ENCODE results near the gene UNC13D.

DNA sequence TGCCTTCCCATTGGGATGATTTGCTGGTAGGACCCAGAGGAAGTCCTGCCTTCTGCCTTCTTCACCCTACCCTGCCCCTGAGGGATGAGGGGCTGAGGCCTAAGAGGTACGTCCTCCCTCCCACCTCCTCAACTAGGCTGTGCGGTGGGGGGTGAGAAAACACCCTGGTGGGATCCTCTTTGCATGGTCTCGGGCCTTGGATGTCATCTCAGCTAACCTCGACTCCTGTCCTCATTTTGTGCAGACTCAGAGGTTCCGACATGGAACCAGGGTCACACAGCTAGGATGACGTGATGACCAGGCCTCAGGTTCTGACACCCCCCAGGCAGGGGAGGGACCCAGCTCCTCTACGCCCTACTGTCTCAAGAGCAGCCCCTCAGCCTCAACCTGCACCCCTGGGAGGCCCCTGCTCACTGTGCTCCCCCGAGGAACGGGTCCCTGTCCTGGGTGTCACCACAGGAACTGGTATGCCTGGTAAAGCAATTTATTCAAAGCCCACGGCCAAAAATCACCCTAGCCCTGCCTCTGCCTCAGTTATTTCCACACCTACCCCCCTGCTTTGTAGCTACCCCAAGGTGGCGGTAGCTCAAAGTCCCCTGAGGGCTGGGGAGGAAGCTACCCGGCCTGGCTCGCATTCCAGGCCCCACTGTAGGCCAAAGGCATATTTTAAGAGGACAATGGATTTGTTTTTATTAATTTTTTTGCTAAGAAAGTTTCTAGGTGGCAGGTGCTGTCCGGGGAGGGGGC, 17.5 kb downstream of the UNC13D start:
- TF ChIP-seq EZH2 (IDR thresholded peaks at IDR 0.05; ENCODE audit: insufficient read depth, poor library complexity, severe bottlenecking) = no peak
- TF ChIP-seq EZH2phosphoT487 (IDR thresholded peaks at IDR 0.05; ENCODE audit: insufficient read depth, low read depth) = no peak

Data from GM23248 (cell line).